ENCODE results near the gene AFM.

GRCh38 chr4:73432169-73433000 lies 49.2 kb upstream of the AFM start:
- TF ChIP-seq POLR2A (IDR thresholded peaks at IDR 0.05) = no peak
- TF ChIP-seq CTCF (IDR thresholded peaks at IDR 0.05) = no peak
- TF ChIP-seq POLR2AphosphoS5 (IDR thresholded peaks at IDR 0.05; ENCODE audit: insufficient read depth in 1 of 2, low read depth in 1 of 2) = no peak
